Measurements from ENCODE around the gene ACSL3. TPM values are rescaled to one million over a fixed set of nuclear protein-coding genes. Genes with fewer than 3 reads are reported as not detected.
"Not testable (repeated sequence)": the region's sequence is repeated elsewhere in the genome, so short reads cannot be mapped to it uniquely, and the experiment has no call there.

Gene ACSL3
- total and polyA plus RNA-seq, 12 donors: 12.7 to 67.2 (median 53.0) TPM

GRCh38 chr2:222866358-222866960, 5.6 kb downstream of the ACSL3 start:
- H3K36me3 ChIP-seq: no peaks in the 10 kb centered on the region
- DNase-seq (peak in 1 of 2 donors; percentile 37), ATAC-seq (peak in 4 of 8 donors; percentile 32 to 65 (median 46))
- peak overlapping the region in 6 of 10 donors; percentile 17 to 41 (median 26) for H3K27ac ChIP-seq
- intact Hi-C loops (cut with DNase I): no loop called here
- no peaks in the 10 kb centered on the region for H3K9me3 ChIP-seq
- H3K27me3 ChIP-seq: no peaks in the 10 kb centered on the region
- H3K4me1 ChIP-seq: peaks cover 10 to 97% (median 80%) of the 10 kb centered on the region in 9 donors
- TF ChIP-seq, protein P1, sequence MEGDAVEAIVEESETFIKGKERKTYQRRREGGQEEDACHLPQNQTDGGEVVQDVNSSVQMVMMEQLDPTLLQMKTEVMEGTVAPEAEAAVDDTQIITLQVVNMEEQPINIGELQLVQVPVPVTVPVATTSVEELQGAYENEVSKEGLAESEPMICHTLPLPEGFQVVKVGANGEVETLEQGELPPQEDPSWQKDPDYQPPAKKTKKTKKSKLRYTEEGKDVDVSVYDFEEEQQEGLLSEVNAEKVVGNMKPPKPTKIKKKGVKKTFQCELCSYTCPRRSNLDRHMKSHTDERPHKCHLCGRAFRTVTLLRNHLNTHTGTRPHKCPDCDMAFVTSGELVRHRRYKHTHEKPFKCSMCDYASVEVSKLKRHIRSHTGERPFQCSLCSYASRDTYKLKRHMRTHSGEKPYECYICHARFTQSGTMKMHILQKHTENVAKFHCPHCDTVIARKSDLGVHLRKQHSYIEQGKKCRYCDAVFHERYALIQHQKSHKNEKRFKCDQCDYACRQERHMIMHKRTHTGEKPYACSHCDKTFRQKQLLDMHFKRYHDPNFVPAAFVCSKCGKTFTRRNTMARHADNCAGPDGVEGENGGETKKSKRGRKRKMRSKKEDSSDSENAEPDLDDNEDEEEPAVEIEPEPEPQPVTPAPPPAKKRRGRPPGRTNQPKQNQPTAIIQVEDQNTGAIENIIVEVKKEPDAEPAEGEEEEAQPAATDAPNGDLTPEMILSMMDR (IDR thresholded peaks at IDR 0.05): no peak
- H3K4me3 ChIP-seq: no peak overlapping the region
- WGBS, 2 donors: 73% methylated on average over 12 to 13 of the region's 13 CpGs

DNA sequence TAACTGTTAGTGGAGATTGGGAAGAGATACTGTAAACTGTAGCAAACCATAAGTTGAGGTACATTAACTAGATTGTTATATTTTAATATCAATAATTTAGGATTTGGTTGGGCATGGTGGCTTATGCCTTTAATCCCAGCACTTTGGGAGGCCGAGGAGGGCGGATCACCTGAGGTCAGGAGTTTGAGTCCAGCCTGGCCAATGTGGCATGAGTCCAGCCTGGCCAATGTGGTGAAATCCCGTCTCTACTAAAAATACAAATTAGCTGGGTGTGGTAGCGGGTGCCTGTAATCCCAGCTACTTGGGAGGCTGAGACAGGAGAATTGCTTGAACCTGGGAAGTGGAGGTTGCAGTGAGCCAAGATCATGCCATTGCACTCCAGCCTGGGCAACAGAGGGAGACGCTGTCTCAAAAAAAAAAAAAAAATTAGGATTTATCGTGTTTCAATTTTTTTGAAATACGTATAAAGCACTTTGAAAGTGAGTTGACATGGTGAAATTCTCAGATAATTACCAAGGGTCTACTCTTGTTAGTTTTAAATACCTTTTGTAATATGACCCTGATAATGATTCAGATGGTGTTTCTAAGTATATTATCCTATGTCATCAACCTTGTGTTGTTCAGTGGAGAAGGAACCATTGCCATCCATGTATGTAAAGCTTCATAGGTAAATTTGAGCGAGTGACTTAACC, 7.9 kb downstream of the ACSL3 start:
- WGBS, 2 donors: 87 to 89% methylated on average over 8 of the region's 8 CpGs
- DNase-seq; H3K27ac ChIP-seq; H3K36me3 ChIP-seq; H3K9me3 ChIP-seq; ATAC-seq; H3K4me3 ChIP-seq; H3K27me3 ChIP-seq; intact Hi-C loops (cut with DNase I): not testable (repeated sequence)
- H3K4me1 ChIP-seq: peaks cover 4 to 91% (median 77%) of the 10 kb centered on the region in 9 donors

GRCh38 chr2:222869252-222869560, 8.4 kb downstream of the ACSL3 start:
- intact Hi-C loops (cut with DNase I): no loop called here
- Histone ChIP-seq H3K4me1 (peaks cover 1 to 86% (median 72%) of the 10 kb centered on the region in 9 donors), H3K9me3 (no peaks in the 10 kb centered on the region), H3K36me3 (no peaks in the 10 kb centered on the region), H3K4me3 (no peak overlapping the region), H3K27me3 (no peaks in the 10 kb centered on the region), H3K27ac (no peak overlapping the region)
- TF ChIP-seq, protein P1 (IDR thresholded peaks at IDR 0.05): no peak
- ATAC-seq (no peak), DNase-seq (no peak)

GRCh38 chr2:222871291-222871690, 10.5 kb downstream of the ACSL3 start:
- intact Hi-C loops (cut with DNase I): no loop called here
- Histone ChIP-seq H3K4me3 (no peak overlapping the region), H3K36me3 (no peaks in the 10 kb centered on the region), H3K9me3 (no peaks in the 10 kb centered on the region), H3K4me1 (peaks cover 0 to 79% (median 51%) of the 10 kb centered on the region in 9 donors), H3K27ac (no peak overlapping the region), H3K27me3 (no peaks in the 10 kb centered on the region)
- no peak for DNase-seq
- peak in 1 of 8 donors; percentile 25 for ATAC-seq
- TF ChIP-seq, protein P1 (IDR thresholded peaks at IDR 0.05): no peak
- 93 to 97% methylated on average over 5 of the region's 5 CpGs for WGBS, 2 donors

DNA sequence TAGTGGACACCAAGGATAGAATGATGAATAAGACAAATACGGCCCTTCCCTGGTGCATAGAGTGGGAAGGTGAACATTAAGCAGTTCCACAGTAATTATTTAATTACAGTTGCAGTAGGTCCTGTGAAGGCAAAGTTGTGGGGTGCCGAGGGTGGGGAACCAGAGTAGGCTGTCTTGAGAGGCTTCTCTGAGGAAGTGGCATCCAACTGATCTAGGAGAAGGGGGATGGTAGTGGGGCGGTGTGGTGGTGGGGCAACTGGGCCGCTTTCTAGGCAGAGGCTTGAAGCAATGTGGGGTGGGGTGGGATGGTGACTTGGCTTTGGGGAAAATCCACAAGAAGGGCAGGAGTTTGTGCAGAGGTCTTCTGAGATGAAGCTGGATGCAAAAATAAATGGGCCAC, 11.7 kb downstream of the ACSL3 start:
- Histone ChIP-seq H3K27ac (no peak overlapping the region), H3K27me3 (no peaks in the 10 kb centered on the region), H3K9me3 (no peaks in the 10 kb centered on the region), H3K36me3 (no peaks in the 10 kb centered on the region), H3K4me3 (no peak overlapping the region), H3K4me1 (peaks cover 0 to 82% (median 43%) of the 10 kb centered on the region in 9 donors)
- WGBS, 2 donors: 90 to 91% methylated on average over 4 of the region's 4 CpGs
- no peak for ATAC-seq
- intact Hi-C loops (cut with DNase I): no loop called here
- no peak for DNase-seq
- TF ChIP-seq, protein P1 (IDR thresholded peaks at IDR 0.05): no peak

Measured in heart right ventricle (tissue), 16 donors.